HG03469 (cell line): ENCODE measurements around the gene ASIC4.
A peak's percentile ranks its signal among the peaks of the same experiment; 100 is the strongest.

Experiments
- ATAC-seq: cut with Tn5 transposase; IDR thresholded peaks from one replicate; pipeline ENCODE4 v1.9.1; 2021; ENCODE audit warnings: mild to moderate bottlenecking, moderate library complexity, moderate number of reproducible peaks; ENCODE audit not compliant: unreplicated experiment

The ASIC4 gene

GRCh38 chr2:219496825-219497494 is 17.3 kb upstream of the ASIC4 start:
- no peak for ATAC-seq

- no peak for ATAC-seq
Measured at GRCh38 chr2:219497495-219498279, 16.6 kb upstream of the ASIC4 start.

GRCh38 chr2:219498280-219499057 is 15.8 kb upstream of the ASIC4 start, which contains the start of gene GMPPA:
GMPPA (plus strand) TSS chr2:219498891; CDS start chr2:219499976, 1,085 bp downstream.
- ATAC-seq: peak; percentile 94

- ATAC-seq: no peak
Measured at GRCh38 chr2:219499058-219499307, 15.3 kb upstream of the ASIC4 start.

- no peak for ATAC-seq
Measured at GRCh38 chr2:219499555-219499954, 14.7 kb upstream of the ASIC4 start.

- ATAC-seq: no peak
Measured at GRCh38 chr2:219500135-219500534, 14.1 kb upstream of the ASIC4 start.

GRCh38 chr2:219501849-219502248 is 12.4 kb upstream of the ASIC4 start:
- ATAC-seq: no peak

GRCh38 chr2:219502618-219503017 is 11.7 kb upstream of the ASIC4 start:
- ATAC-seq: no peak

- ATAC-seq: no peak
Measured at GRCh38 chr2:219505585-219505984, 8.7 kb upstream of the ASIC4 start.

- ATAC-seq: no peak
Measured at GRCh38 chr2:219506153-219506801, 8.0 kb upstream of the ASIC4 start.

- no peak for ATAC-seq
Measured at GRCh38 chr2:219506802-219507526, 7.3 kb upstream of the ASIC4 start.

GRCh38 chr2:219507581-219508443 is 6.5 kb upstream of the ASIC4 start:
- ATAC-seq: no peak

GRCh38 chr2:219508444-219508734 is 5.9 kb upstream of the ASIC4 start:
- ATAC-seq: no peak

GRCh38 chr2:219508971-219509779 is 5.1 kb upstream of the ASIC4 start:
- ATAC-seq: no peak

- ATAC-seq: no peak
Measured at GRCh38 chr2:219509780-219510511, 4.3 kb upstream of the ASIC4 start.

GRCh38 chr2:219510512-219511135 is 3.7 kb upstream of the ASIC4 start:
- no peak for ATAC-seq

- ATAC-seq: no peak
Measured at GRCh38 chr2:219511547-219512325, 2.5 kb upstream of the ASIC4 start.
